NOMO-1 treated with dmso at 0.1 percent for 144 hours (cell line): ENCODE measurements around the gene INSR.
"Not testable (repeated sequence)": the region's sequence is repeated elsewhere in the genome, so short reads cannot be mapped to it uniquely, and the experiment has no call there.

Source experiments
- DNase-seq: peaks from one replicate; lab custom pipeline; 2025; ENCODE audit not compliant: unreplicated experiment; lab: John Stamatoyannopoulos, UW

Gene INSR

DNA sequence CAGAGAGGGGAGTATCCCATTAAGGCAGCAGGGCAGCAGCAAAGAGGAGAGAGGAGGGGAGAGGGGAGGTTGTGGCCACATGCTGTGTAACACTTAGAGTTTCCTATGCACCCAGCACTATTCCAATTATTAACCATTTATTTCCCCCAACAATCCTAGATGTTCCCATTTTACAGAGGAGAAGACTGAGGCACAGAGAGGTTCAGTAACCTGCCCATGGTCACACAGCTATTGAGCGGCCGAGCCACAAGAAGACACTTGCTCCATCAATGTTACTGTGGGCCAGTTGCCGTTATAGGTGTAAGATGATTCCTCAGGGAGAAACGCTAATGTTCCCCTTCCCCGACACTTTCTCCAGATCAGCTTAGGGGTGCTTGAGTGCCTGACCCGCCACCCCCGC is 69.2 kb downstream of the INSR start:
- DNase-seq, result no peak

DNA sequence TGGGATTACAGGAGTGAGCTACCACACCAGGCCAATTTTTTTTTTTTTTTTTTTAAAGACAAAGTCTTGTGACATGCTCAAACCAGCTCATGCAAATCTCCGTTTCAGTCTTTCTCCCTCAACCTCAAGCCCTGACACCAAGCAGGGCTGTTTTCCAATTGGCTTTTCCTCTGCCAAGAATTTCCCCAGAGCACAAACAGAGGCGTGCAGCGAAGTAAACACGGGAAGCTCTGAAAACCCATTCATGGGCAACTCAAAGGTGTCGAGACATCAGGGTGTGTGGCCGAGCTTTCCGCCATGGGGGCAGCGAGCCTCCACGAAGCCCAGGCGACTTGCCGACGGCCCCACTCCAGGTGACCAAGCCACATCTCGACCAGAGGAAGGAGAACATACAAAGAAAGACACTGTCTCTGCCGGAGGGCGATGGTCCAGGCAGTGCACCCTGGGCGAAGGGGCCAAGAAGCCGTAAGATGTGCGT is 70.0 kb downstream of the INSR start:
- no peak for DNase-seq

DNA sequence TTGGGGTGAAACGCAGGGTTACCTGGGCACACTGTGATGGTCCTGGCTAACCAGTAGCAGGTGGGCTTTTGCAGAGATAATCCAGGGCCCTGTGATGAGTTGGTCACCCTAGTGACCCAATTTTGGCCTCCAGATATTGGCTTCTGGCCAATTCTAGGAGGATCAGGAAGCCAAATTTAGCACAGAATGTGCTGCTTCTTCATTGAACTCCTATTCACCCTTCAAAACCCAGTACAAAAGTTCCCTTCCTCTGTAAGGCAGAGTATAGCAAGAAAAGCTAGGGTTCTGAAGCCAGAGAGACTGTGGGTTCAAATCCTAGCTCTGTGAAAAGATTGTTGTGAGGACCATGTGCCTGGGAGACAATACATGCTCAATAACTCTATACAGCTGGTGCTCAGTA is 70.8 kb downstream of the INSR start:
- DNase-seq, result no peak

DNA sequence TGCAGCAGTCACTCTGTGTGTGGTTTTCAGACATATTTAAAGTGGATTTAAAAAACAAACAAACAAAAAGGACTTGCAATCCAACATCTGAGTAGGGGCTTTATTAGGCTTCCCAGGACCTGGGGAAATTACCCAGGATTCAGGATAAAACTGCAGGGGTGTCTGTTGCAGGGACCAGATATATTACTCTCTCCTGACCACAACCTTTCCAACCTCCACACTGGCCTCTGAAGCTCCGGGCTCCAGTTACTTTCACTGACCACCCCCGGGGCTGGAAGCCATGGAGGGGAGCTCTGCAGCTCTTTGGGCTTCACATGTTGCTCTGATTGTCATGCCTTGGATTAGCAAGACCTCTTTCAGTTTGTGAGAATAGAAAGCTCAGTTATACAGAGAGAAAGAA is 75.2 kb downstream of the INSR start:
- DNase-seq, result no peak

DNA sequence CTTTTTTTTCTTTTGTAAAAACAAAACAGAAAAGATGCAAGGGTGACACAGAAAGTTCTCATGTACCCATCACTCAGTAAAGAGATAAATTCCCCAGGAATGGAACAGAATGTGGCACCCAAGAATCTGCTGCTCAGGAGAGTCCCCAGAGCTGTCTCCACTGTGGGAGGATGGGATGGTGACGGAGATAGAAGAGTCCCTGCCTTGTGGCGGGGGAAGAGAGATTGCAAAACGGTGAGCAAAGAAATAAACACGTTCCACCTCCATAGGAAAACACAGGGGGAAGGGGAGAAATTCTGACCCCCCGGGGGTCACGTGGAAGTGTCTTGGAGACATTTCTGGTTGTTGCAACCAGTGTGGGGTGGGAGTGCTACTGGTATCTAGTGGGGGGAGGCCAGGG is 76.4 kb downstream of the INSR start:
- DNase-seq, result no peak

DNA sequence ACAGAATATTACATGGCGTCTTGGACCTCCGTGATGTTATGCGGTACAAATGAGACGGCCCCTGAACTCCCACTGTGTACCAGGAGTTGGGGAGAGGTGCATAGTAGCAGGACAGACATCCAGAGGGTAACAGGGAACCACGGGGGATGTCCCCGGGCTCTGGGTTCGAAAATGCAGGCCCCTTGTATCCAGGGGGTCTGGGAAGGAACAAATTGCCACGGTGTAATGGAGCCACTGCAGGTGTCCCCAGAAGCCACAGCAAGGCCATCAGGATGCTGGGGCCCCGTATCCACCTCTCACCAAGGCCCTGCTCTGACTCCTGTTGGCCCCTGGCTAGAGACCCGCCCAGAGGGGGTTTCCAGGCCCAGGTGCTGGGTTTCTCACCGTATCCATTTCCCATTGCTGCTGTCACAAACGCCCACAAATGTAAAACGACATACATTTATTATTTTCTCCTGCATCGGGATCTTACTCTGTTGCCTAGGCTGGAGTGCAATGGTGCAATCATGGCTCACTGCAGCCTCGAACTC is 77.8 kb downstream of the INSR start:
- no peak for DNase-seq

DNA sequence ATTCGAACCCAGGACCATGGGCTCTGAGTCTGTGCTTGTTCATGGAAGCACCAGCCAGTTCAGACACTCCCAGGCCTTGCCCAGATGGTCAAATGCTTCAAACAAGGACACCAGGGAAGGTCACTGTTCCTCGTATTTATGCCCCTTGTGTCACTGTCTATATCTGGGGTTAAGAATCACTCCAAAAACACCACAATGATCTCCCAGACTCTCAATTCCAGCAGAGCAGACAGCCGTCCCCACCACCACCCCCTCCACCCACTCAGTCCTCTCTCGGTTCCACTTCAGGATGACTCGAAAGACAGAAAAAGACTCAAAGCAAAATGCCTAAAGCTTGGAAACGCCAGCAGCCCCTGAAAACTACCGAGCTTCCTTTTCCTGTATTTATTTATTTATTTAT is 79.0 kb downstream of the INSR start:
- DNase-seq, result no peak

DNA sequence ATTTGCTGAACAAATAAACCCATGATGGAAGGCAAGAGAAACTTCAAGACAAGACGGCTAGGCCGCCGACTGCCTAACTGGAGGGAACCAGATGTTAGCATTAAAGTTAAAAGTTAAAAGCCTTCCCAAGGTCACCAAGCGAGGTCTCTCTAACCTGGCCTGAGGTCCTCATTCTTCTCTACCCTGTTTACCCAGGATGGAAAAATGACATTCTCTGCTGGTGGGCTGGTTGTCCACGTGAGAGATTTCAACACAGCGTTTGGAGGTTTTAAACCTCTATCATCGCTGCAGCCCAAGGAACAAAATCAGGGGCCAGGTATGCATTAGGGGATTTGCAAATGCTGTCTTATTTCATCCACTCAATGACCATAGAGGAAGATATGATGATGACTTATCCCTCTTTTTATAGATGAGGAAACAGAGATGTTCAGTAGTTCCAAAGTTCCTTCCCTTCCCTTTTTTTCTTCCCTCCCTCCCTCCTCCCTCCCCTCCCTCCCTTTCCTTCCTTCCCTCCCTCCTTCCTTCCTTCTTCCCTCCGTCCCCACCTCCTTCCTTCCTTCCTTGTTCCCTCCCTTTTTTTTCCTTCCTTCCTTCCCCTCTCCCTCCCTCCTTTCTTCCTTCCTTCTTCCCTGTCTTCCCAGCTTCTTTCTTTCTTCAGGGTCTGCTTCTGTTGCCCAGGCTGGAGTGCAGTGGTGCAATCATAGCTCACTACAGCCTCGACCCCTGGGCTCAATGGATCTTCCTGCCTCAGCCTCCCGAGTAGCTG is 79.7 kb downstream of the INSR start:
- DNase-seq, result no peak

DNA sequence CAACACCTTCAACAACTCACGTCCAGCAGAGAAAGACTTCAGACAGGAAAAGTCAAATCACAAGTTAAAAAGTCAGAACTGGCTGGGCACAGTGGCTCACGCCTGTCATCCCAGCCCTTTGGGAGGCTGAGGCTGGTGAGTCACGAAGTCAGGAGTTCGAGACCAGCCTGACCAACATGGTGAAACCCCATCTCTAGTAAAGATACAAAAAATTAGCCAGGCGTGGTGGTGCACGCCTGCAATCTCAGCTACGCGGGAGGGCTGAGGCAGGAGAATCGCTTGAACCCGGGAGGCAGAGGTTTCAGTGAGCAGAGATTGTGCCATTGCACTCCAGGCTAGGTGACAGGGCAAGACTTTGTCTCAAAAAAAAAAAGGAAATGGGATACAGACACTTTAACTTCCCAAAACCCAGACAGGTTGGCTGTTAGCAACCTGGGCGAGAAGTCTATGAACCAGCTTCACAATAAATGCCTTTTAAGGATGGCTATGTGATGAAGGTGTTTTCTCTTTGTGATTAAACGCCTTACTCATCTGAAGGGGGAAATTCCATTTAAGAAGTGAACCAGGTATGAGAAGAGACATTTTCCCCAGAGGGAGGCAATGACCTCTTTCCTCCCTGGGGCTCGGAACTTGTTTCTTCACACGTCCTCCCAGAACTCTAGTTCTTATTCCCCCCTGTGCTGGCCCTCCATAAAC is 80.4 kb downstream of the INSR start:
- DNase-seq, result no peak

DNA sequence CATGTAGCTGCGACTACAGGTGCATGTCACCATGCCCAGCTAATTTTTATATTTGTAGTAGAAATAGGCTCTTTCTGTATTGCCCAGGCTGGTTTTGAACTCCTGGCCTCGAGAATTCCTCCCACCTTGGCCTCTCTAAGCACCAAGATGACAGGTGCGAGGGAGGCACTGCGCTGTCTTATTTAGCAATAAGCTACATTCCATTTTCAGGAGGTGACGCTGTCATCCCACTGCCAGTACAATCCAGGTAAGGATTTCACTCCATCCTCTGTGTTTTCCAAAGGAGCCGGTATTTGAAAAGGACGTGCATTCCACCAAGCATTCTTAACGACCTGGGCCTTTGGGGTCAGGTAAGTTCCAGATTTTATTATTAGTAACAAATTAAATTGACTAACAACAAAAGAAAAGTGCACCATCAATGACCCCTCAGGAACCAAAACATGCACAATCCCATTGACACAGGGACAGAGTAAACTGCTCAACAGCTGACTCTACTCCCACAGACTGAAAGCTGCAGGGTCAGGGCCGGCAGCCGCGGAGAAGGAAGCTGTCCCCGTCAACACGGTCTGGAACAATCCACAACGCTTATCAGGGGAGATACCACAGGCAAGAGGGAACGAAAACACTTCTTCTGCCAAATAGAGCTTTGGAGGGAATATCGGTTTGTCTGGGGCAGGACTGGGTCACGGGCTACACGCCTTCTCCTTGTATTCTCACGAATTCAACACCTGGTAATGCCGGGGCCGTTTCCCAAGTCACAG is 82.8 kb downstream of the INSR start:
- DNase-seq, result no peak

DNA sequence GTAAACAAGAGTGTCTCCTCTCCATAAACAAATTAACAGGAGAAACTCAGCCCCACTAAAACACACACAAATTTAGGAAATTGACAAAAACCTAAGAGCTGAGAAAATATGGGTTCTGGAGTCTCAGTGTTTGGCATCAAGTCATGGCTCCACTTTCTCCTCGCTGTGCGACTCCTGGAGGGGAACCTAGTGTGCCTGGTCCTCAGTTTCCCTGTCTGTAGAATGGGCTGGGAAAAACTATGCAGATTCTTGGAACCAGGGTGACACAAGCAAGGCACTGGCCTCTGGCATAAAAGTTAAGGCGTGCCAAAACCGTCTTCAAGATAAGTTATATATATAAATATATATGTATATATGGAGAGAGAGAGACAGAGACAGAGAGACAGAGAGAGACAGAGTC is 83.9 kb downstream of the INSR start:
- DNase-seq, result no peak

DNA sequence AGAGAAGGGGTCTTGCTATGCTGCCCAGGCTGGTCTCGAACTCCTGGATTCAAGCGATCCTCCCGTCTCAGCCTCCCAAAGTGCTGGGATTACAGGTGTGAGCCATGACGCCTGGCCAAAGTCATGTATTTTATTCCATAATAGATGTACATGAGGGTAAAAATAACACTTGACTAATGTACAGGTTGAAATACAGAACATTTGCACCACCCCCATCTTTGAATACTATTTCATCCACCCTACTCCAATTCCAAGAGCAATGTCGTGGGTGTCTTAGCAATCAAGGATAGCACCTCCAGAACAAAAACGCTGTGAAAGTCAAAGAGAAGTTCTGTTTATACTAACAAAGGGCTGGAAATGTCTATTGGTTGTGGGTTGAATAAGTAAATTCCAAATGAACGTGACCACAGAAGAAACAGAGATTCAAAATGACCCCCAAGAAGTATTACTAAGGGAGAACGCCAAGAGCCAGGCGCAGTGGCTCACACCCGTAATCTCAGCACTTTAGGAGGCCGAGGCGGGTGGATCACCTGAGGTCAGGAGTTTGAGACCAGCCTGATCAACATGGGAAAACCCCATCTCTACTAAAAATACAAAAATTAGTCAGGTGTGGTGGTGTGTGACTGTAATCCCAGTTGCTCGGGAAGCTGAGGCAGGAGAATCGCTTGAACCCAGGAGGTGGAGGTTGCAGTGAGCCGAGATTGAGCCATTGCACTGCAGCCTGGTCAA is 84.5 kb downstream of the INSR start:
- DNase-seq, result not testable (repeated sequence)

DNA sequence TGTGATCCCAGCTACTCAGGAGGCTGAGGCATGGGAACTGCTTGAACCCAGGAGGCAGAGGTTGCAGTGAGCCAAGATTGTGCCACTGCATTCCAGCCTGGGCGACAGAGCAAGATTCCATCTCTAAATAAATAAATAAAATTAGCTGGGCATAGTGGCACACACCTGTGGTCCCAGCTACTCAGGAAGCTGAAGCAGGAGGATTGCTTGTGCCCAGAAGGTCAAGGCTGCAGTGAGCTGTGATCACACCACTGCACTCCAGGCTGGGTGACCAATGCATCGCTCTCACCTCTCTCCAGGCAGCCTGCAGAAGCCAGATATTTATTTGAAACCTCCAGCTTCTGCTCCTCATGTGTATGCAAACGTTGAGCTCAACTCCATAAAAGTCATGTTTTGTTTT is 85.2 kb downstream of the INSR start:
- DNase-seq, result not testable (repeated sequence)

DNA sequence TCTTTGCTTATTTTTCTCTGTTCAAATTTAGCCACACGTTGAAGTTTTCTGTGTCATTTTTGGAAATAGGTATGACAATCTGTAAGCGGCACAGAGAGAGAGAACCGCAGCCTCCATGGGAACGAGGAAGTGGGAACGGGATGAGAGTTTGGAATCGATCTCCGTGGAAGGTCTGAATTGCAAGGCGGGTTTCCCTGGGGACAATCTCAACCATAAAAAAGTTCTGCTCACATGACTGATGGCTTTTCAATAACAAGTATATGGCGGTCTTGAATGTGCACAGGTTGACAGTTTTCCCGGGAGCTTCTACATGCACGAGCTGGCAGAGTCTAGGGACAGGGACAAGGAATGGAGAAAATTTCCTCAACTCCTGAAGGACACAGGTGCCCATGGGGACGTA is 90.9 kb downstream of the INSR start:
- no peak for DNase-seq

DNA sequence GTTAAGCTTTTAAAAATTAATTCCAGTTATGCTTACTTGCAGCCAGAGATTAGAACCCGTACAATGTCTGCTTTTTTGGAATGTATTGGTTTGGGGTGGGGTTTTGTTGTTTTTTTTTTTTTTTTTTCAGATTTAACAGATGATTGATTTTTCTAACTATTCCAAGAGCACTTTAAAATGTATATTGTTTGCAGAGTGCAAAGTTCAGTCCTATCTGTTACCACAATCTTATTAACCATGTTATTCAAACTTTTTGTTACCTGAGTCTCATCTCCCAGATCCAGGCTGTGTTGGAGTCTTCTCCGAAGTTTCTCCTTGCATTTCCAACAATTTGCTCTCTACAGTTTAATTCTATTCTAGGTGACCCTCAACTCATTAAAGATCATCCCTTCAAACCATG is 91.3 kb downstream of the INSR start:
- no peak for DNase-seq

DNA sequence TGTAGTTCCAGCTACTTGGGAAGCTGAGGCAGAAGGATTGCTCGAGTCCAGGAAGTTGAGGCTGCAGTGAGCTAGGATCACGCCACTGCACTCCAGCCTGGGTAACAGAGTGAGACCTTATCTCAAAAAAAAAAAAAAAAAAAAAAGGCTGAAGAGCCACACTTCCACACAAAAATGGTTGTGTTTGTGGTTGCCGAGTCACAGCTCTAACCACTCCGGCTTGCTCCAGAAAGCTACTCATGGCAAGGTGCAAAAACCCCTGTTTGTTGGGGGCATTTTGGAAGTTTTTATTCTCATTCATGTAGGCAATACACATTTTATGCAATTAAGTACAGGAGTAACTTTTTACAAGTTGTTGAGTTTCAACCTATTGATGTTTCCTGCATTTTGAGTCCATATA is 93.5 kb downstream of the INSR start:
- no peak for DNase-seq

DNA sequence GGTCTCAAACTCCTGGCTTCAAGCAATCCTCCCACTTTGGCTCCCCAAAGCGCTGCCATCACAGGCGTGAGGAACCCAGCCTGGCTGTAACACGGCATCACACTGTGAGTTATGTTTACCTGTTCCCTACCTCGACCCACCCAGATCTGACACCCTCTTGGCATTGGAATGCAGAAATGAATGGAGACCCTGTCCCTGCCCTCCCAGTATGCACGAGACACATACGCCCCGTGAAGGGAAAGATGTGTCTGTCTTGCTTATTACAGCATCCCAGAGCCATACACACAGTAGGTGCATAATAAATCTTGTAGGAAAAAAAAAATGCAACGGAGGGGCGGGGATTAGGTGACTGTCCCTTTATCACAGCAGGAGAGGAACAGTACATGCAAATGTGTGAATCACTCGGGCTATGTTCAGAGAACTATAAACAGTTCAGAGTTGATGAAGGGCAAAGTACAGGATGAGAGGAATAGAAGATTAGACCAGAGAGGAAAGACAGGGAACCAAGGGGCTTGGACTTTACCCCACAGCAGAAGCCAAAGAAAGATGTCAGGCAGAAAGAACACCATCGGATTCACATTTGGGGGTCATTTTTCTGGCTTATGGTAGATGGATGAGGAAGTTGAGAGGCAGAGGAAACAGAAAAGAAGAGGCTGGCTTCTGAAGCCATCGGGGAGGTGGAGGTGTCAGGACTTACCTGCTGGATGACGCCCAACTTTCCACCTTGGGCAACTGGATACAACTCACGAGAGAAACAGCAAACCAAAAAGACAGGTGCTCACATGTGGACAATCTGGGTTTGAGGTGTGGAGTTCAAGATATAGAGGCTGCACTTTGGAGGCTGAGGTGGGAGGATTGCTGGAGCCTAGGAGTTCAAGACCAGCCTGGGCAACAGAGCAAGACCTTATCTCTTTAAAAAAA is 94.3 kb downstream of the INSR start:
- no peak for DNase-seq

DNA sequence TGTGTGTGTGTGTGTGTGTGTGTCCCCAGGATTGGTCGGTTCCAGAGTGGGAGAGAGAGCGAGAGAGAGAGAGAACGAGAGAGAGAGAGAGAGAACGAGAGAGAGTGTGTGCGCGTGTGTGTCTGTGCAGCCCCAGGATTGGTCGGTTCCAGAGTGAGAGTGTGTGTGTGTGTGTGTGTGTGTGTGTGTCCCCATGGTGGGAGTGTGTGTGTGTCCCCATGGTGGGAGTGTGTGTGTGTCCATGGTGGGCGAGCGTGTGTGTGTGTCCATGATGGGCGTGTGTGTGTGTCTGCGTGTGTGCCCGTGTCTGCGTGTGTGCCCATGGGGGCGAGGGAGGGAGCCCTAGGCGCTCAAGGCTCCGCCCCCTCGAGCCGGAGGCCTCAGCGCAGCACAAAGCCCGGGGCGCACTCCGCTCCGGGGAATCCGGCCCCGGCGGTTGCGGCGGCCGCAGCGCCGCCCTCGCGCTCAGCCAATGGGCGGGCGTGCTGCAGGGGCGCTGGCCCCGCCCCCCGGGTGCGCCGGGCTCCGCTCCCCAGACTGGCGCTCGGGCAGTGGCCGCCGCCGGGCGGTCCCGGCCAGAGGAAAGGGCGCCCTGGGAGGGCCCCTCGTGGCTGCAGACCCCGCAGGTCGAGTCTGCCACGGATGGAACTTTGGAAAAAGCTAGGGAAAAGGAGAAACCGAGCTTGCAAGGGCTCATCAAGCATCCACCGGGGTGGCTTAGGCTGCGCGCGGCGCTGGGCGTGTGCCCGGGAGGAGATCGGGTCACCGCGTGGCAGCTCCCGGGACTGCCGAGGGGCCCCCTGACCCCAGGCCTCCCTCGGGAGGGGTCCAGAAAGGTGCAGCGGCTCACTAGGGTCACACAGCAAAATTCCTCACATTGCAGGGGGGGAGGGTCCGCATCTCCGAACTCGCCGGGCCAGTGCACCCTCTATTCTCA is 96.2 kb downstream of the INSR start:
- peak; percentile 87 for DNase-seq
